ENCODE measurements around the gene SPATA13. TPM values are rescaled to one million over a fixed set of nuclear protein-coding genes. Genes with fewer than 3 reads are reported as not detected.

Gene SPATA13
- total RNA-seq, 1 experiment from 2014 or later: 21.4 TPM

- CTCF ChIA-PET: no interaction called here
- ATAC-seq: no peak
- no peak for DNase-seq (ENCODE audit: low read depth, low spot score)
Measured at GRCh38 chr13:24192057-24192810, 31.7 kb downstream of the SPATA13 start.

GRCh38 chr13:24192811-24193162 is 32.3 kb downstream of the SPATA13 start:
- no peak for ATAC-seq
- no peak for TF ChIP-seq ZFX (IDR thresholded peaks at IDR 0.05)
- TF ChIP-seq TCF7L2 (IDR thresholded peaks at IDR 0.05; ENCODE audit: borderline replicate concordance, extremely low read depth, insufficient read depth, insufficient read length): no peak
- no peak for TF ChIP-seq CEBPB (IDR thresholded peaks at IDR 0.05; ENCODE audit: low read depth)
- TF ChIP-seq ATF3 (IDR thresholded peaks at IDR 0.05): no peak
- TF ChIP-seq ELF1 (IDR thresholded peaks at IDR 0.05; ENCODE audit: borderline replicate concordance, low read depth): no peak
- no peak for TF ChIP-seq EZH2phosphoT487 (IDR thresholded peaks at IDR 0.05; ENCODE audit: borderline replicate concordance)
- TF ChIP-seq SIN3A (IDR thresholded peaks at IDR 0.05; ENCODE audit: low read depth): no peak
- TF ChIP-seq FOSL1 (IDR thresholded peaks at IDR 0.05; ENCODE audit: low read depth): no peak
- TF ChIP-seq RAD21 (IDR thresholded peaks at IDR 0.05; ENCODE audit: low read depth): no peak
- TF ChIP-seq CBX3 (IDR thresholded peaks at IDR 0.05; ENCODE audit: low read depth): no peak
- H3K27ac ChIP-seq (ENCODE audit: low read depth, low read length): no peak overlapping the region
- H3K36me3 ChIP-seq (ENCODE audit: control insufficient read depth in 1 of 2, insufficient read depth in 2 of 2, low read length in 2 of 2): no peaks in the 10 kb centered on the region
- no peaks in the 10 kb centered on the region for H3K4me1 ChIP-seq (ENCODE audit: control insufficient read depth in 1 of 2, insufficient read depth in 2 of 2, low read length in 2 of 2)
- no peak overlapping the region for H3K4me2 ChIP-seq (ENCODE audit: low read length)
- intact Hi-C loops (cut with micrococcal nuclease): no loop called here
- RAD21 ChIA-PET (ENCODE audit: low non-redundant PET in 1 of 2, low total read pairs in 2 of 2, uncharacterized antibody in 2 of 2, unreplicated experiment in 2 of 2): no interaction called here
- H3K9ac ChIP-seq (ENCODE audit: low read length): no peak overlapping the region
- H3K27me3 ChIP-seq (ENCODE audit: insufficient read depth, low read length): no peaks in the 10 kb centered on the region
- no peaks in the 10 kb centered on the region; the same call in 1 of the 2 replicates for H4K20me1 ChIP-seq (ENCODE audit: insufficient read depth)
- POLR2A ChIA-PET: no interaction called here
- no peaks in the 10 kb centered on the region for H3K9me3 ChIP-seq (ENCODE audit: control insufficient read depth in 1 of 2, insufficient read depth in 1 of 2, low read depth in 1 of 2, low read length in 2 of 2)
- H3K4me3 ChIP-seq (replicated peaks in 1 of 2; ENCODE audit: low read depth in 1 of 2, low read length in 2 of 2): no peak overlapping the region
- CTCF ChIA-PET: no interaction called here
- H3K79me2 ChIP-seq (ENCODE audit: insufficient read depth, low read length): peaks cover 63% of the 10 kb centered on the region
- BruUV-seq (replicated peaks): no TSS peak
- no peak overlapping the region for H2AFZ ChIP-seq (ENCODE audit: low read depth, low read length, poor library complexity, severe bottlenecking)
- no peaks in the 10 kb centered on the region for H3K9me2 ChIP-seq (ENCODE audit: insufficient read depth)
- no peak for DNase-seq (ENCODE audit: low read depth, low spot score)

More at GRCh38 chr13:24192057-24192810, 31.7 kb downstream of the SPATA13 start:
- no peaks in the 10 kb centered on the region; the same call in 1 of the 2 replicates for H4K20me1 ChIP-seq (ENCODE audit: insufficient read depth)
- H3K4me3 ChIP-seq (replicated peaks in 1 of 2; ENCODE audit: low read depth in 1 of 2, low read length in 2 of 2): no peak overlapping the region
- no peak overlapping the region for H3K27ac ChIP-seq (ENCODE audit: low read depth, low read length)
- H3K9me2 ChIP-seq (ENCODE audit: insufficient read depth): no peaks in the 10 kb centered on the region
- intact Hi-C loops (cut with micrococcal nuclease): no loop called here
- ChIA-PET POLR2A (no interaction called here), RAD21 (ENCODE audit: low non-redundant PET in 1 of 2, low total read pairs in 2 of 2, uncharacterized antibody in 2 of 2, unreplicated experiment in 2 of 2) (no interaction called here)
- H2AFZ ChIP-seq (ENCODE audit: low read depth, low read length, poor library complexity, severe bottlenecking): no peak overlapping the region
- no peaks in the 10 kb centered on the region for H3K9me3 ChIP-seq (ENCODE audit: control insufficient read depth in 1 of 2, insufficient read depth in 1 of 2, low read depth in 1 of 2, low read length in 2 of 2)
- H3K36me3 ChIP-seq (ENCODE audit: control insufficient read depth in 1 of 2, insufficient read depth in 2 of 2, low read length in 2 of 2): no peaks in the 10 kb centered on the region
- H3K27me3 ChIP-seq (ENCODE audit: insufficient read depth, low read length): no peaks in the 10 kb centered on the region
- H3K4me2 ChIP-seq (ENCODE audit: low read length): no peak overlapping the region
- BruUV-seq (replicated peaks): no TSS peak
- TF ChIP-seq YY1 (IDR thresholded peaks at IDR 0.05; ENCODE audit: extremely low read depth, insufficient replicate concordance, low read depth, low read length): no peak
- no peak for TF ChIP-seq ZFX (IDR thresholded peaks at IDR 0.05)
- no peak for TF ChIP-seq SP1 (IDR thresholded peaks at IDR 0.05; ENCODE audit: low read depth)
- no peak overlapping the region for H3K9ac ChIP-seq (ENCODE audit: low read length)
- peaks cover 64% of the 10 kb centered on the region for H3K79me2 ChIP-seq (ENCODE audit: insufficient read depth, low read length)
- no peaks in the 10 kb centered on the region for H3K4me1 ChIP-seq (ENCODE audit: control insufficient read depth in 1 of 2, insufficient read depth in 2 of 2, low read length in 2 of 2)

Data from HCT116 (cell line).